ENCODE results near the gene LMF1. TPM values are rescaled to one million over a fixed set of nuclear protein-coding genes. Genes with fewer than 3 reads are reported as not detected.

LMF1 gene
- total RNA-seq, 2 experiments from 2014 or later: 17.0 to 31.4 TPM

DNA sequence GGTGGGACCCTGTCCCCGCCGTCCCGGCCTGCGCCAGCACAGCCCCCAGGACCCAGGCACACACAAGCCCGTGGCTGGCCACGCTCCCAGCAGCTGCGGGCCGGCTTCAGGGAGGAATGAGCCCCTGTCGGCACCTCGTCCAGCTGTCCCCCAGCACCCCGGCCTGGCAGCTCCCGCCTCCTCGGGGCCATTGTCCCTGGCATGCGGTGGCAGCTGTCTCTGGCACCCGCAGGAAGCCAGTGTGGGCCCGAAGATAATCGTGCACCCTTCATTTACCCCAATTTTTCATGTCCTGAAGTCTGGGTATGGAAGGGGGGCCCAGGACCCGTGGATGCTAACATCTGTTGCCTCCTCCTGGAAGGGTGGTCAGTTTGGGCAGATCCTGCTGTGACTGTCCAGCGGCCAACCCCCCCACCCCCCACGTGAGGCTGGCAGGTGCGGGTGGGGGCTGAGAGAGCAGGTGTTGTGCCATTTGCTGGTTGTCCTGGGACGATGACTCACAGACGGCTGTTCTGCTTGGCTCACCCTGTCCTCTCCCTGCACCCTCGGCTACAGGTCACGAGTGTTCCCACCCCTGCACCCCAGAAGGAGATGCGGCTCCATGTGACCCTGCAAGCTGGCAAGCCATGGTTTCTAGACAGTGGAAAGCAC lies 4.0 kb upstream of the LMF1 start:
- DNase-seq (ENCODE audit: low spot score): peak; percentile 45
- TF ChIP-seq EZH2phosphoT487 (IDR thresholded peaks at IDR 0.05; ENCODE audit: borderline replicate concordance, low read depth, low read length): no peak
- TF ChIP-seq, protein P1, sequence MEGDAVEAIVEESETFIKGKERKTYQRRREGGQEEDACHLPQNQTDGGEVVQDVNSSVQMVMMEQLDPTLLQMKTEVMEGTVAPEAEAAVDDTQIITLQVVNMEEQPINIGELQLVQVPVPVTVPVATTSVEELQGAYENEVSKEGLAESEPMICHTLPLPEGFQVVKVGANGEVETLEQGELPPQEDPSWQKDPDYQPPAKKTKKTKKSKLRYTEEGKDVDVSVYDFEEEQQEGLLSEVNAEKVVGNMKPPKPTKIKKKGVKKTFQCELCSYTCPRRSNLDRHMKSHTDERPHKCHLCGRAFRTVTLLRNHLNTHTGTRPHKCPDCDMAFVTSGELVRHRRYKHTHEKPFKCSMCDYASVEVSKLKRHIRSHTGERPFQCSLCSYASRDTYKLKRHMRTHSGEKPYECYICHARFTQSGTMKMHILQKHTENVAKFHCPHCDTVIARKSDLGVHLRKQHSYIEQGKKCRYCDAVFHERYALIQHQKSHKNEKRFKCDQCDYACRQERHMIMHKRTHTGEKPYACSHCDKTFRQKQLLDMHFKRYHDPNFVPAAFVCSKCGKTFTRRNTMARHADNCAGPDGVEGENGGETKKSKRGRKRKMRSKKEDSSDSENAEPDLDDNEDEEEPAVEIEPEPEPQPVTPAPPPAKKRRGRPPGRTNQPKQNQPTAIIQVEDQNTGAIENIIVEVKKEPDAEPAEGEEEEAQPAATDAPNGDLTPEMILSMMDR (conservative IDR thresholded peaks at IDR 0.05; ENCODE audit: low read length): no peak
- ChIA-PET POLR2A (no interaction called here), CTCF (ENCODE audit: unreplicated experiment) (no interaction called here)
- H3K9me3 ChIP-seq (ENCODE audit: low read length): no peaks in the 10 kb centered on the region
- peak overlapping the region; percentile 50; the same call in 1 of the 2 replicates for H2AFZ ChIP-seq (ENCODE audit: low read length)
- no peaks in the 10 kb centered on the region for H3K79me2 ChIP-seq (ENCODE audit: insufficient read depth, low read depth, low read length)
- H3K4me2 ChIP-seq (ENCODE audit: low read length): peak overlapping the region; percentile 61
- no peaks in the 10 kb centered on the region for H3K9me2 ChIP-seq (ENCODE audit: insufficient read depth, low read length)
- no TSS peak for BruUV-seq (replicated peaks)
- no peaks in the 10 kb centered on the region for H4K20me1 ChIP-seq (ENCODE audit: insufficient read depth, low read length)
- H3K4me3 ChIP-seq (ENCODE audit: low read depth, low read length, poor library complexity, severe bottlenecking): peak overlapping the region; percentile 26
- intact Hi-C loops (cut with micrococcal nuclease; ENCODE audit: unreplicated experiment): loop anchor here (5.0 kb wide), 1 partner anchor 638 kb away; the partner anchor contains the start of genes CRAMP1 and IFT140
- H3K4me1 ChIP-seq (ENCODE audit: insufficient read depth, low read length, poor library complexity, severe bottlenecking): peaks cover 44% of the 10 kb centered on the region
- H3K27ac ChIP-seq (ENCODE audit: low read depth, low read length, poor library complexity, severe bottlenecking): peak overlapping the region; percentile 89
- H3K36me3 ChIP-seq (ENCODE audit: insufficient read depth, low read length): no peaks in the 10 kb centered on the region

DNA sequence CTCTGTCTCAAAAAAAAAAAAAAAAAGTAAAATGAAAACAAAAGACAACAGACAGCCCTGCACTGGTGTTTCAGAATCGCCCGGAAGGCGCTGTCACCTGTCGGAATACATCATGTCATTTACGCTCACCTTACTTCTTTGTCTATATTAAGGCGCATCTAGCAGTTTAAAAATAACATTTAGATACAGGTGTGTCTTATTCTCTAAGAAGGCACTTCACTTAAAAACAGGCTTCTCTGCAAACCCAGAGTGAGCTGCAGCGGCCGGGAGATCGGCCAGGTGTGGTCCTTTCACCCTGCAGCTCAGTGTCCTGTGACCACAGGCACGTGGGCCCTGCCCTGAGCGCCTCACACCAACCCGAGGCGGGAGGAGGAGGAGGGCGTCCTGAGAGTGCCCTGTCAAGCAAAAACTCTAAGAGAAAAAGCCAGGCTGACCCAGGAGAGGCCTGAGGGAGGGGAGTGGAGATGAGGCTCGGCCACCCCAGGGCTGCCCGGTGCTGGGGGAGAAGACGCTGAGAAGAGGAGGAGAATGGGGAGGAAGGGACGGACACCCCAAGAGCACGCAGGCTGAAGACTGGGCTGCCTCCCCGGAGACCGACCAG lies 3.3 kb upstream of the LMF1 start:
- no peaks in the 10 kb centered on the region for H3K36me3 ChIP-seq (ENCODE audit: insufficient read depth, low read length)
- intact Hi-C loops (cut with micrococcal nuclease; ENCODE audit: unreplicated experiment): loop anchor here (5.0 kb wide), 1 partner anchor 638 kb away; the partner anchor contains the start of genes CRAMP1 and IFT140
- H3K4me2 ChIP-seq (ENCODE audit: low read length): peak overlapping the region; percentile 61
- no peaks in the 10 kb centered on the region for H3K79me2 ChIP-seq (ENCODE audit: insufficient read depth, low read depth, low read length)
- H3K9me2 ChIP-seq (ENCODE audit: insufficient read depth, low read length): no peaks in the 10 kb centered on the region
- DNase-seq (ENCODE audit: low spot score): peak; percentile 88
- CTCF ChIA-PET (ENCODE audit: unreplicated experiment): interaction anchor here (0.5 kb wide), 1 partner anchor 368 kb away, joined by 6 read pairs; no protein-coding TSS in a partner anchor
- peak overlapping the region; percentile 50; the same call in 1 of the 2 replicates for H2AFZ ChIP-seq (ENCODE audit: low read length)
- no peaks in the 10 kb centered on the region for H3K9me3 ChIP-seq (ENCODE audit: low read length)
- TF ChIP-seq EZH2phosphoT487 (IDR thresholded peaks at IDR 0.05; ENCODE audit: borderline replicate concordance, low read depth, low read length): no peak
- TF ChIP-seq, protein P1 (conservative IDR thresholded peaks at IDR 0.05; ENCODE audit: low read length): no peak
- peak overlapping the region; percentile 89 for H3K27ac ChIP-seq (ENCODE audit: low read depth, low read length, poor library complexity, severe bottlenecking)
- BruUV-seq (replicated peaks): no TSS peak
- no peaks in the 10 kb centered on the region for H4K20me1 ChIP-seq (ENCODE audit: insufficient read depth, low read length)
- peak overlapping the region; percentile 26 for H3K4me3 ChIP-seq (ENCODE audit: low read depth, low read length, poor library complexity, severe bottlenecking)
- POLR2A ChIA-PET: interaction anchor here (0.6 kb wide), 1 partner anchor 10 kb away, joined by 3 read pairs; no protein-coding TSS in a partner anchor
- peaks cover 47% of the 10 kb centered on the region for H3K4me1 ChIP-seq (ENCODE audit: insufficient read depth, low read length, poor library complexity, severe bottlenecking)

Data from OCI-LY7 (cell line).